GM23338 (cell line): ENCODE results near the gene CZIB. TPM values are rescaled to one million over a fixed set of nuclear protein-coding genes. Genes with fewer than 3 reads are reported as not detected.

Experiments
- ATAC-seq: fragments of 200-7000 bp; cut with Tn5 transposase; 3 replicates; pipeline ENCODE4 v1.9.1; 2020
- DNase-seq: peaks from one replicate; pipeline ENCODE4 v3.0.0-alpha.2; 2015; ENCODE audit warnings: low spot score
- H2AFZ ChIP-seq: fragments of 200-600 bp; sonication (generic); 2 replicates; pipeline ENCODE4 v1.8.0; 2016; ENCODE audit warnings: antibody characterized with exemption, mild to moderate bottlenecking, moderate library complexity
- H3F3A ChIP-seq: fragments of 200-600 bp; sonication (generic); replicated peaks from 2 replicates; pipeline ENCODE4 v1.8.0; 2017; ENCODE audit warnings: antibody characterized with exemption, mixed run types, low read depth
- H3K27ac ChIP-seq: fragments of 200-600 bp; sonication (generic); 2 replicates; pipeline ENCODE4 v1.6.1; 2016; ENCODE audit warnings: low read depth
- H3K27me3 ChIP-seq: fragments of 200-600 bp; sonication (generic); 2 replicates; pipeline ENCODE4 v1.8.0; 2016; ENCODE audit warnings: mild to moderate bottlenecking, mixed run types, moderate library complexity; ENCODE audit not compliant: insufficient read depth
- H3K36me3 ChIP-seq: fragments of 200-600 bp; sonication (generic); 2 replicates; pipeline ENCODE4 v1.8.0; 2016; ENCODE audit warnings: mild to moderate bottlenecking; ENCODE audit not compliant: insufficient read depth
- H3K4me1 ChIP-seq: fragments of 200-600 bp; sonication (generic); 2 replicates; pipeline ENCODE4 v1.8.0; 2016; ENCODE audit warnings: mild to moderate bottlenecking, moderate library complexity; ENCODE audit not compliant: insufficient read depth
- H3K4me2 ChIP-seq: fragments of 200-600 bp; sonication (generic); 2 replicates; pipeline ENCODE4 v1.7.1; 2017; ENCODE audit warnings: mixed run types
- H3K4me3 ChIP-seq: fragments of 200-600 bp; sonication (generic); 2 replicates; pipeline ENCODE4 v1.6.1; 2016; ENCODE audit warnings: mixed run types
- H3K79me2 ChIP-seq: fragments of 200-600 bp; sonication (generic); replicated peaks from 2 replicates; pipeline ENCODE4 v1.8.0; 2017; ENCODE audit warnings: mild to moderate bottlenecking; ENCODE audit not compliant: insufficient read depth
- H3K9me2 ChIP-seq: fragments of 200-600 bp; sonication (generic); 2 replicates; pipeline ENCODE4 v1.8.0; 2017; ENCODE audit not compliant: insufficient read depth
- H4K20me1 ChIP-seq: fragments of 200-600 bp; sonication (generic); replicated peaks from 2 replicates; pipeline ENCODE4 v1.8.0; 2017; ENCODE audit warnings: mild to moderate bottlenecking; ENCODE audit not compliant: insufficient read depth
- H3K27ac Mint-ChIP-seq: 2 replicates; pipeline ENCODE4 v1.8.0; 2020; ENCODE audit warnings: inconsistent platforms, mild to moderate bottlenecking, moderate library complexity, mixed read lengths
- H3K27me3 Mint-ChIP-seq: 3 replicates; pipeline ENCODE4 v1.8.0; 2022; ENCODE audit warnings: low read depth, mild to moderate bottlenecking, moderate library complexity, mixed read lengths, inconsistent platforms; ENCODE audit not compliant: insufficient read depth, poor library complexity
- H3K36me3 Mint-ChIP-seq: 3 replicates; pipeline ENCODE4 v1.8.0; 2021; ENCODE audit warnings: low read depth, mild to moderate bottlenecking, inconsistent platforms, moderate library complexity, mixed read lengths
- H3K4me1 Mint-ChIP-seq: 3 replicates; pipeline ENCODE4 v1.8.0; 2020; ENCODE audit warnings: mild to moderate bottlenecking, inconsistent platforms, mixed read lengths
- H3K4me3 Mint-ChIP-seq: 3 replicates; pipeline ENCODE4 v1.8.0; 2021; ENCODE audit warnings: moderate library complexity, mild to moderate bottlenecking, inconsistent platforms, mixed read lengths
- H3K9me3 Mint-ChIP-seq: 3 replicates; pipeline ENCODE4 v1.8.0; 2020; ENCODE audit warnings: moderate library complexity, mild to moderate bottlenecking, inconsistent platforms, mixed read lengths
- CREB1 ChIP-seq: fragments of 250-450 bp; sonication (Bioruptor Pico); IDR thresholded peaks from 2 replicates; pipeline ENCODE4 v1.5.0; 2020; ENCODE audit warnings: low read depth, mild to moderate bottlenecking, moderate library complexity
- CTCF ChIP-seq, 2 experiments: fragments of 200-600 bp in 1 of 2; sonication (generic) in 1 of 2; conservative IDR thresholded peaks; 2 replicates each; pipeline versions ENCODE4 v1.5.1 to v1.6.1; 2016 to 2017; ENCODE audit warnings: antibody characterized with exemption in 2 of 2, low read depth in 2 of 2, mild to moderate bottlenecking in 2 of 2, moderate library complexity in 1 of 2
- ETS1 ChIP-seq: IDR thresholded peaks from 2 replicates; pipeline ENCODE4 v1.6.1; 2016; ENCODE audit warnings: antibody characterized with exemption
- EZH2 ChIP-seq: fragments of 200-600 bp; sonication (generic); IDR thresholded peaks from one replicate; pipeline ENCODE4 v1.8.0; 2017; ENCODE audit warnings: antibody characterized with exemption, mild to moderate bottlenecking, low read depth; ENCODE audit not compliant: unreplicated experiment
- JUNB ChIP-seq: IDR thresholded peaks from one replicate; pipeline ENCODE4 v1.6.1; 2016; ENCODE audit warnings: antibody characterized with exemption; ENCODE audit not compliant: unreplicated experiment
- NANOG ChIP-seq: IDR thresholded peaks from 2 replicates; pipeline ENCODE4 v1.6.1; 2016; ENCODE audit warnings: antibody characterized with exemption, borderline replicate concordance
- POLR2AphosphoS5 ChIP-seq: IDR thresholded peaks from 2 replicates; pipeline ENCODE4 v1.6.1; 2016; ENCODE audit warnings: antibody characterized with exemption, low read depth
- ZNF114 ChIP-seq: fragments of 250-450 bp; sonication (Bioruptor Pico); IDR thresholded peaks from 2 replicates; pipeline ENCODE4 v1.5.0; 2020; ENCODE audit warnings: mild to moderate bottlenecking, moderate library complexity
- ZNF331 ChIP-seq: fragments of 250-450 bp; sonication (Bioruptor Pico); IDR thresholded peaks from 2 replicates; pipeline ENCODE4 v1.5.0; 2020; ENCODE audit warnings: low read depth, mild to moderate bottlenecking, moderate library complexity
- long read RNA-seq: library from polyadenylated mRNA; unstranded; transcript quantifications from one replicate; pipeline ENCODE4 v2.0.0, GENCODE V29; 2020; ENCODE audit not compliant: unreplicated experiment
- polyA plus RNA-seq: library from polyadenylated mRNA; unstranded; fragments of >200 nt; fragmentation: Nextera tagmentation; extraction: Ambion mirVana; gene quantifications from 2 replicates; pipeline ENCODE4 v1.2.1, GENCODE V29; 2016
- total RNA-seq: library from RNA; depleted of rRNA; stranded (reverse); fragments of >200 nt; shearing (Covaris generic); gene quantifications from 2 replicates; pipeline ENCODE4 v1.2.3, GENCODE V29; 2014; rRNA removed
- TF ChIP-seq, protein P1 (sequence below): IDR thresholded peaks from one replicate; pipeline ENCODE4 v1.6.1; 2018; ENCODE audit warnings: antibody characterized with exemption; ENCODE audit not compliant: unreplicated experiment

CZIB gene
- total RNA-seq (39.5 and 59.8 TPM in 2 replicates), polyA plus RNA-seq (74.7 and 84.1 TPM in 2 replicates)
- long read RNA-seq, transcript C1orf123-201 (8 exons, 1,085 nt), result major isoform, 24 of 35 reads
- long read RNA-seq, partial matches to known transcripts, result 3 of 35 reads
- long read RNA-seq, other reads (novel, unspliced or antisense), result 6 of 35 reads

- Histone ChIP-seq H3K27me3 (no peaks in the 10 kb centered on the region), H3K4me3 (peak within 1 kb of the TSS; percentile 57), H4K20me1 (no peaks in the 10 kb centered on the region), H3K4me1 (peaks cover 7% of the 10 kb centered on the region), H3K79me2 (peaks cover 5% of the 10 kb centered on the region; the same call in 1 of the 2 replicates), H3K9me2 (no peaks in the 10 kb centered on the region), H3K4me2 (peak within 1 kb of the TSS; percentile 76), H3F3A (no peaks in the 10 kb centered on the region; the same call in 1 of the 2 replicates), H3K27ac (peak within 1 kb of the TSS; percentile 67; the same call in 1 of the 2 replicates), H2AFZ (peak within 1 kb of the TSS; percentile 88), H3K36me3 (no peaks in the 10 kb centered on the region)
- H3K9me3 Mint-ChIP-seq, result no peaks in the 10 kb centered on the region; the same call in 2 of the 3 replicates
- peaks cover 15% of the 10 kb centered on the region for H3K4me1 Mint-ChIP-seq
- peak; percentile 53; the same call in 1 of the 2 replicates for TF ChIP-seq CREB1 (CRISPR knock-in tag)
- peak; percentile 97 for TF ChIP-seq POLR2AphosphoS5
- TF ChIP-seq EZH2, result no peak
- peak; percentile 20; the same call in 1 of the 2 replicates for TF ChIP-seq ETS1
- TF ChIP-seq, protein P1, sequence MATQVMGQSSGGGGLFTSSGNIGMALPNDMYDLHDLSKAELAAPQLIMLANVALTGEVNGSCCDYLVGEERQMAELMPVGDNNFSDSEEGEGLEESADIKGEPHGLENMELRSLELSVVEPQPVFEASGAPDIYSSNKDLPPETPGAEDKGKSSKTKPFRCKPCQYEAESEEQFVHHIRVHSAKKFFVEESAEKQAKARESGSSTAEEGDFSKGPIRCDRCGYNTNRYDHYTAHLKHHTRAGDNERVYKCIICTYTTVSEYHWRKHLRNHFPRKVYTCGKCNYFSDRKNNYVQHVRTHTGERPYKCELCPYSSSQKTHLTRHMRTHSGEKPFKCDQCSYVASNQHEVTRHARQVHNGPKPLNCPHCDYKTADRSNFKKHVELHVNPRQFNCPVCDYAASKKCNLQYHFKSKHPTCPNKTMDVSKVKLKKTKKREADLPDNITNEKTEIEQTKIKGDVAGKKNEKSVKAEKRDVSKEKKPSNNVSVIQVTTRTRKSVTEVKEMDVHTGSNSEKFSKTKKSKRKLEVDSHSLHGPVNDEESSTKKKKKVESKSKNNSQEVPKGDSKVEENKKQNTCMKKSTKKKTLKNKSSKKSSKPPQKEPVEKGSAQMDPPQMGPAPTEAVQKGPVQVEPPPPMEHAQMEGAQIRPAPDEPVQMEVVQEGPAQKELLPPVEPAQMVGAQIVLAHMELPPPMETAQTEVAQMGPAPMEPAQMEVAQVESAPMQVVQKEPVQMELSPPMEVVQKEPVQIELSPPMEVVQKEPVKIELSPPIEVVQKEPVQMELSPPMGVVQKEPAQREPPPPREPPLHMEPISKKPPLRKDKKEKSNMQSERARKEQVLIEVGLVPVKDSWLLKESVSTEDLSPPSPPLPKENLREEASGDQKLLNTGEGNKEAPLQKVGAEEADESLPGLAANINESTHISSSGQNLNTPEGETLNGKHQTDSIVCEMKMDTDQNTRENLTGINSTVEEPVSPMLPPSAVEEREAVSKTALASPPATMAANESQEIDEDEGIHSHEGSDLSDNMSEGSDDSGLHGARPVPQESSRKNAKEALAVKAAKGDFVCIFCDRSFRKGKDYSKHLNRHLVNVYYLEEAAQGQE, result no peak
- peaks cover 3% of the 10 kb centered on the region for H3K27me3 Mint-ChIP-seq
- DNase-seq, result peak; percentile 96
- H3K4me3 Mint-ChIP-seq, result peak within 1 kb of the TSS; percentile 93
- peak within 1 kb of the TSS; percentile 94 for H3K27ac Mint-ChIP-seq
- peak; percentile 95 for ATAC-seq
- peaks cover 3% of the 10 kb centered on the region; the same call in 2 of the 3 replicates for H3K36me3 Mint-ChIP-seq
Observed at GRCh38 chr1:53220171-53220961, at the start of gene CZIB. Gene CZIB (minus strand): TSS chr1:53220634. CDS start chr1:53220575, 59 bp downstream.

- Histone ChIP-seq H2AFZ (no peak overlapping the region), H3K79me2 (no peaks in the 10 kb centered on the region), H3K4me3 (no peak overlapping the region), H3F3A (no peaks in the 10 kb centered on the region), H3K27ac (no peak overlapping the region), H3K27me3 (no peaks in the 10 kb centered on the region), H3K4me1 (no peaks in the 10 kb centered on the region), H3K36me3 (peaks cover 23% of the 10 kb centered on the region), H3K4me2 (no peak overlapping the region), H4K20me1 (peaks cover 5% of the 10 kb centered on the region; the same call in 1 of the 2 replicates), H3K9me2 (no peaks in the 10 kb centered on the region)
- H3K4me1 Mint-ChIP-seq, result no peaks in the 10 kb centered on the region; the same call in 2 of the 3 replicates
- H3K27ac Mint-ChIP-seq, result no peak overlapping the region
- peaks cover 90% of the 10 kb centered on the region for H3K36me3 Mint-ChIP-seq
- H3K4me3 Mint-ChIP-seq, result no peak overlapping the region
- H3K9me3 Mint-ChIP-seq, result no peaks in the 10 kb centered on the region
- DNase-seq (no peak), ATAC-seq (no peak)
- H3K27me3 Mint-ChIP-seq, result peaks cover 4% of the 10 kb centered on the region
- TF ChIP-seq NANOG, result no peak
- no peak for TF ChIP-seq EZH2
- TF ChIP-seq JUNB, result no peak
- TF ChIP-seq, protein P1, result no peak
- no peak for TF ChIP-seq ZNF114 (CRISPR knock-in tag)
- TF ChIP-seq POLR2AphosphoS5, result no peak
- TF ChIP-seq ZNF331 (CRISPR knock-in tag), result no peak
- no peak for TF ChIP-seq CTCF (conservative IDR thresholded peaks at IDR 0.05; ENCODE audit: low read depth in 2 of 2)
Observed at GRCh38 chr1:53270107-53270506, 49.7 kb upstream of the CZIB start.
